Mononuclear cell (primary cell): ENCODE data around the gene TPSAB1. TPM values are rescaled to one million over a fixed set of nuclear protein-coding genes. Genes with fewer than 3 reads are reported as not detected.
"Not testable (repeated sequence)": the region's sequence is repeated elsewhere in the genome, so short reads cannot be mapped to it uniquely, and the experiment has no call there.

Source experiments
- H3K27me3 ChIP-seq: 2 replicates; pipeline ENCODE4 v1.6.0; 2011; ENCODE audit warnings: low read length, control low read depth; ENCODE audit not compliant: insufficient read depth
- H3K4me1 ChIP-seq: 2 replicates; pipeline ENCODE4 v1.5.1; 2011; ENCODE audit warnings: mild to moderate bottlenecking, low read length, control low read depth; ENCODE audit not compliant: insufficient read depth
- H3K4me3 ChIP-seq: 2 replicates; pipeline ENCODE4 v1.5.1; 2011; ENCODE audit warnings: mild to moderate bottlenecking, low read length, moderate library complexity
- H3K9me3 ChIP-seq: 2 replicates; pipeline ENCODE4 v1.5.1; 2011; ENCODE audit warnings: low read depth, mild to moderate bottlenecking, control low read depth, low read length
- total RNA-seq: library from RNA; depleted of rRNA; stranded (reverse); fragments of >200 nt; gene quantifications from one replicate; pipeline ENCODE4 v1.2.3, GENCODE V29; 2012

Gene TPSAB1
- total RNA-seq, 1 donor: not detected

DNA sequence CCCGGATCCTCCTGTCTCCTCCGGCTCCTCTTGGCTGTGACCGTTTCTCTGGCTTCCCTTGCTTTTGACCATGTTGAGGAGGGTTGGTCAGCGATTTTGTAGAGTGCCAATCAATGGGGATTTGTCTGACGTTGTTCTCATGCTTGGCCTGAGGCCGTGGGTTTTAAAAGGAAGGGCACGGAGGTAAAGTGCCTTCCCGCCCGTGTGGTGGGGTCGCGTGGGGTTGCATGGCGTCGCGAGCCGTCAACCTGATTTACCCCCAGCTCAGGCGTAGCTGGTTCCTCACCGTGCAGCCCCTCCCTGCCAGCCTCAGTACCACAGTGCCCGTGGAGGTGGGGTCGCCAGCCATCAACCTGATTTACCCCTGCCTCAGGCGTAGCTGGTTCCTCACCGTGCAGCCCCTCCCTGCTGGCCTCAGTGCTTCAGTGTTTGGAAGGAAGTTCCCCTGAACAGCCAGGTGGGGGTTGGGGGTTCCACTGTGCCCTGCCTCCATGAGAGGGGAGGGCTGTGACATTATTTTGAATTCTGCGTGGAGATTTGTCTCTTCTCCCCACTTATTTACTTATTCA lies 5.0 kb downstream of the TPSAB1 start:
- H3K4me1 ChIP-seq: peaks cover 14% of the 10 kb centered on the region
- no peak overlapping the region for H3K4me3 ChIP-seq
- H3K9me3 ChIP-seq: no peaks in the 10 kb centered on the region
- peaks cover 3% of the 10 kb centered on the region for H3K27me3 ChIP-seq

DNA sequence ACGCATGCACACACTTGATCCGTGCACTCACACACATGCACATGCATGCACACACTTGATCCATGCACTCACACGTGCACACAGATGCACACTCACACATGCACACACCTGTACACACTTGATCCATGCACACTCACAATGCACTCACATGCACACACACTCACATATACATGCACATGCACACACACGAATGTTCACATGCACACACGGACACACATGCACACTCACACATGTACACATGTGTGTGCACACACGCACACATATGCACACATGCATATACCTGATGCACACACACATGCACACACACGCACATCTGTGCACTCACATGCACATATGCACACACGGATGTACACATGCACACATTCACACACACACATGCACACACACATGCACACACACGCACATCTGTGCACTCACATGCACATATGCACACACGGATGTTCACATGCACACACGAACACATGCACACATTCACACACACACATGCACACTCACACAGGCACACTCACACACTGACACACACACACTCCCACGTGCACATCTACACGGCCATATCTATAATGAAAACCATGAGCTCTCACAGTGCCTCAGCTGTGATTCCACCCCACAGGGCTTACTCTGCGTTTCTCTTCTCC lies 7.5 kb downstream of the TPSAB1 start:
- H3K9me3 ChIP-seq: not testable (repeated sequence)

DNA sequence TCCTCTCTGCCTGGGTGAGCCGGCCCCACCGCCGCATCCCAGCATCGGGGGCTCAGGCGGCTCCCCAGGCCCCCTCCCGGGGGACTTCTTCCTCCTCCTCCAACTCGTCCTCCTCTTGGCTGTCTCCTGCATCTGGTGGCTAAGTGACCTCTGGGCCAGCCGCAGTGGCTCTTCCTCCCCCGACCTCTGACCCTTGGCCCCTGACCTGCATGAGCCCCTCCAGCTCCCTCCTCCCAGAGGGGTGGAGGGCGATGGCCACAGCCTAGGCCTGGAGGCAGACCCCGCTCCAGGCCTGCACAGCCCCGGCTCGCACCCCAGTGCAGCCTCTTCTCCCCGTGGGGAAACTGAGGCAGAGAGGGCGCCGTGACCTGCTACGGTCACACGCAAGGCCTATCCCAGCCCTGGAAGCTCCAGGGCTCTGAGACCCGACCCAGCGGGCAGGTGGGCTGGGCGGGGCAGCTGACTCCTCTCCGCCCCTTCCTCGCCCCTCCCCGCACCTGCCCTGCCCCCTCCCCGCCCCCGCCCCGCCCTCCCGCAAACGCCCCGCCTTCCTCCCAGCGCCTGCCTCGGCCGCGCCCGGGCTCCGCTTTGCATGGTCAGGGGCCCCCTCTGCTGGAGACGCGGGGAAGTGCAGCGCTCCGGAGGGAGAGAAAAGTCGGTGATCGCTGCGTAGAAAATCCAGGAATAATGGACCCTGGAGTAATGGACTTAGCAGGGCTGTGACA lies 8.7 kb downstream of the TPSAB1 start:
- peaks cover 14% of the 10 kb centered on the region for H3K4me1 ChIP-seq
- not testable (repeated sequence) for H3K9me3 ChIP-seq, H3K4me3 ChIP-seq, H3K27me3 ChIP-seq

More for the DNA sequence above, 7.5 kb downstream of the TPSAB1 start:
- peaks cover 14% of the 10 kb centered on the region for H3K4me1 ChIP-seq
- H3K4me3 ChIP-seq, H3K27me3 ChIP-seq: not testable (repeated sequence)

DNA sequence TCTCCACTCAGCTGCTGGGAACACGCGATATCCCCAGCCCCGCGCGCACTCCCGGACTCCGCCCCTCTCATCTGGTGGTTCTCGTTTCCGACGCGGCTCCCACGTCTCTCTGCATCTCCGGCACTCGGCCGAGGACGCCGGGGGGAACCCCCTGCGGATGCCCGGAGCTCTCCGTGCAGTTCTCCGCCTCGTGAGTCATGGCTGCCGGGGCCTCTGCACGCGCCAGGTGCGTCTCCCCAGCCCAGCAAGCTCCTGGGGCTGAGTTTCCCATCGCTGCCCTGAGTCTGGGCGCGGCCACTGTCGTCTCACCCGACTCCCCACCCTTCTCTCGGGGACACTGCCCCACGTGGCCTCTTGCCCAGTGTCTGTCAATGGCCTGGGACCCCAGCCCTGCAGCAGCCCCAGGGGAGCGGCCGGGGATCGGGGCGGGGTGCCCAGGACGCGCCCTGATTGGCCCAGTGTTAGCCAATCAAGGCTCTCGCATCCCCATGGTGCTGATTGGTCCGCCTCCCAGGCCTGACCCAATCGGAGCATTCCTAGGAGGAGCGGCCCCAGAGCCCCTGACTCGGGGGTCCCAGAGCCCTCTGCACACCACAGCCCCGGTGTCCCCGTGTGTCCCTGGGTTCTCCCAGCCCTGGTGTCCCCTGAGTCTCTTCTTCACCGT lies 13.3 kb downstream of the TPSAB1 start:
- not testable (repeated sequence) for H3K4me1 ChIP-seq, H3K9me3 ChIP-seq, H3K4me3 ChIP-seq, H3K27me3 ChIP-seq

DNA sequence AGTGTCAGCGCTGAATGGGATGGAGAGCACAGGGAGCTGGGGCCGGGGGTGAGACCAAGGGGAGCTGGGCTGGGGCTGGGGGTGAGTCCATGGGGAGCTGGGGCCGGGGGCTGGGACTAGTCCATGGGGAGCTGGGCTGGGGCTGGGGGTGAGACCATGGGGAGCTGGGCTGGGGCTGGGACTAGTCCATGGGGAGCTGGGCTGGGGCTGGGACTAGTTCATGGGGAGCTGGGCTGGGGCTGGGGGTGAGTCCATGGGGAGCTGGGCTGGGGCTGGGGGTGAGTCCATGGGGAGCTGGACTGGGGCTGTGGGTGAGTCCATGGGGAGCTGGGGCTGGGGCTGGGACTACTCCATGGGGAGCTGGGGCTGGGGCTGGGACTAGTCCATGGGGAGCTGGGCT lies 14.3 kb downstream of the TPSAB1 start:
- not testable (repeated sequence) for H3K4me1 ChIP-seq, H3K27me3 ChIP-seq, H3K4me3 ChIP-seq, H3K9me3 ChIP-seq

DNA sequence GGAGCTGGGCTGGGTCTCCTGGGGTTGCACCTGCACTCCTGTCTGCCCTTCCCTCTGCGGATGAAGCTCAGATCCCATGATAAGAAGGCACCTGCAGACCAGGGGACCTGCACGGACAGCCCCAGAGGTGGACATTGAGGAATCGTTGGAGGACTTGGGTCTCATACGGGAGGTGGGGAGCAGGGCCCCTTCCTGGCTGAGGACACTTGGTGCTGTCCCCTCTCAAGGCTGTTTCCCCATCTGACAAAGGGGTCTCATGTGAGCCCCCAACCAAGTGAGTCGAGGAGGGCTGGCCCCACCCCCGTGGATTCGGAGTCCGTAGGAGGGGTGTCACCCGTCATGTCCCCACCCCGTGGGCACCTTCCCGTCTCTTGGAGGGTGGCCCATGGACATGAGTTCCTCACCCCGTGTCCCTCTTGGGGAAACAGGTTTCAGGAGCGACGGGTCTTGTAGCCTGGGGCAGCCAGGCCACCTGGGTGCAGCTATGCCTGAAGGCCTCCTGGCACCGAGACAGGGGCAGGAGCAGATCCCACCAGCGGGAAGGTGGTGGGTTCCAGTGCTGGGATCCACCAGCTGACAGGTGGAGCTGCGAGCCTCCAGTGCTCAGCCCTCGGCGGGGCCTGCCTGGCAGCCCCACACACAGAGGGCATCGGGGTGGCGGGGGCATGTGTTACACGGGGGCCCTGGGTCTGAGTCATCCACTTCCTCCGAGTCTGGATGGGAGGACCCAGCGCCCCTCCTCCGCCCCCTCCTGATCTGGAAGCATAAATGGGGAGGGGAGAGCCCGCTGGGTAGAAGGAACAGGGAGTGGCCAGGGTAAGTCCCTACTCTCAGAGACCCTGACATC lies 15.0 kb downstream of the TPSAB1 start, which contains the start of gene TPSD1:
Gene TPSD1, plus strand, starts transcription at position 794 of the 847 bp plus-strand sequence. CDS start 212 bp downstream, outside the sequence.
- H3K27me3 ChIP-seq, H3K9me3 ChIP-seq, H3K4me3 ChIP-seq, H3K4me1 ChIP-seq: not testable (repeated sequence)

DNA sequence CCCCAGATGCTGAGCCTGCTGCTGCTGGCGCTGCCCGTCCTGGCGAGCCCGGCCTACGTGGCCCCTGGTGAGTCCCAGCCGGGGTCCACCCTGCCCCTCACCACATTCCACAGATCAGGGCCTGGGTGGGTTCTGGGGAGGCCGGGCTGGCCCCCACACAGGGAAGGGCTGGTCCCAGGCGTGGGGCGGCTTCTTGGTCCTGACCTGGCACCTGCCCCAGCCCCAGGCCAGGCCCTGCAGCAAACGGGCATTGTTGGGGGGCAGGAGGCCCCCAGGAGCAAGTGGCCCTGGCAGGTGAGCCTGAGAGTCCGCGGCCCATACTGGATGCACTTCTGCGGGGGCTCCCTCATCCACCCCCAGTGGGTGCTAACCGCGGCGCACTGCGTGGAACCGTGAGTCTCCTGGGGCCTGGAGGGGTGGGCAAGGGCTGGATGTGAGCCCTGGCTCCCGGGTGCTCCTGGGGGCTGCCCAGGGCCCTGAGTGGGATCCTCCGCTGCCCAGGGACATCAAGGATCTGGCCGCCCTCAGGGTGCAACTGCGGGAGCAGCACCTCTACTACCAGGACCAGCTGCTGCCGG lies 15.9 kb downstream of the TPSAB1 start:
- H3K9me3 ChIP-seq, H3K4me1 ChIP-seq, H3K27me3 ChIP-seq, H3K4me3 ChIP-seq: not testable (repeated sequence)

DNA sequence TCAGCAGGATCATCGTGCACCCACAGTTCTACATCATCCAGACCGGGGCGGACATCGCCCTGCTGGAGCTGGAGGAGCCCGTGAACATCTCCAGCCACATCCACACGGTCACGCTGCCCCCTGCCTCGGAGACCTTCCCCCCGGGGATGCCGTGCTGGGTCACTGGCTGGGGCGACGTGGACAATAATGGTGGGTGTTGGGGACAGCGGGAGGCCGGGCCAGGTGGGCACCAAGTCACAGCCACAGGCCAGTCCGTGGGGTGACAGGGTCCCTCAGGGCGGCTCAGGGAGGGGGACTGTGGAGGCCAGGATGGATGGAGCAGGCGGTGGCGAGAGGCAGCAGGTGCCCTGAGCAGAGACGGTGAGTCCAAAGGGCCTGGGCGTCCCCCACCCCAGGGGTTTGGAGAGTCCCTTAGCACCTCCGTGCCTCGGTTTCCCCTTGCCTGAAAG lies 16.4 kb downstream of the TPSAB1 start:
- Histone ChIP-seq H3K4me3 (no peak overlapping the region), H3K9me3 (no peaks in the 10 kb centered on the region), H3K4me1 (no peaks in the 10 kb centered on the region), H3K27me3 (peaks cover 5% of the 10 kb centered on the region)

DNA sequence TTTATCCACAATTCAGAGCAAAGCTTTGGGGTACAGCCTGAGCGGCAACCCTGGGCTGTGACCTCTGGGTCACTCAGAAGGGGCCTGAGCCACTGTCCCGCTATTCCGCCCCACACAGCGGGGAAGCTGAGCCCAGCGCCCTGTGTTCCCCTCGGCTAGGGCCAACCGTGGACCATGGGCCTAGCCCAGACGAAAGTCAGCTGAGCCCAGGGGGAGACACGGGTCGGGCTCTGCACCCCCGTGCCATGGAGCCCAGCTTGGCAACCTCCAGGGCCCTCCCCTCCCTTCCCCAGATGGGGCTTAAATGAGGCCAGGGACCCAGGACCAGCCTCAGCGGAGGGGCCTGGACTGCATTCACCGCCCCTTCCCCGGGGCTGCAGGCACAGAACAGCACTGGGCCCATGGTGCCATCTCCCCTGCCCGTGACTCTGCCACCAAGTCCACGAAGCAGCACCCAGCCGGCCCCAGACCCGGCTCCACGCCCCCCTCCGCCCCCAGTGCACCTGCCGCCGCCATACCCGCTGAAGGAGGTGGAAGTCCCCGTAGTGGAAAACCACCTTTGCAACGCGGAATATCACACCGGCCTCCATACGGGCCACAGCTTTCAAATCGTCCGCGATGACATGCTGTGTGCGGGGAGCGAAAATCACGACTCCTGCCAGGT lies 17.2 kb downstream of the TPSAB1 start:
- Histone ChIP-seq H3K4me3 (no peak overlapping the region), H3K27me3 (peaks cover 5% of the 10 kb centered on the region)

DNA sequence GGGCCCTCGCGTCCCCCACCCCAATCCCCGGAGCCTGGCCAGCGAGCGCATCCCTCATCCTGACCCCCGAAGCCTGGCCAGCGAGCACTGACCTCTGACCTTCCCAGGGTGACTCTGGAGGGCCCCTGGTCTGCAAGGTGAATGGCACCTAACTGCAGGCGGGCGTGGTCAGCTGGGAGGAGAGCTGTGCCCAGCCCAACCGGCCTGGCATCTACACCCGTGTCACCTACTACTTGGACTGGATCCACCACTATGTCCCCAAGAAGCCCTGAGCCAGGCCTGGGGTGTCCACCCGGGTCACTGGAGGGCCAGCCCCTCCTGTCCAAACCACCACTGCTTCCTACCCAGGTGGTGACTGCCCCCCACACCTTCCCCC lies 17.7 kb downstream of the TPSAB1 start:
- no peaks in the 10 kb centered on the region for H3K9me3 ChIP-seq
- no peaks in the 10 kb centered on the region for H3K4me1 ChIP-seq
- peaks cover 5% of the 10 kb centered on the region for H3K27me3 ChIP-seq
- H3K4me3 ChIP-seq: no peak overlapping the region

More for the DNA sequence above, 17.2 kb downstream of the TPSAB1 start:
- Histone ChIP-seq H3K9me3 (no peaks in the 10 kb centered on the region), H3K4me1 (no peaks in the 10 kb centered on the region)

DNA sequence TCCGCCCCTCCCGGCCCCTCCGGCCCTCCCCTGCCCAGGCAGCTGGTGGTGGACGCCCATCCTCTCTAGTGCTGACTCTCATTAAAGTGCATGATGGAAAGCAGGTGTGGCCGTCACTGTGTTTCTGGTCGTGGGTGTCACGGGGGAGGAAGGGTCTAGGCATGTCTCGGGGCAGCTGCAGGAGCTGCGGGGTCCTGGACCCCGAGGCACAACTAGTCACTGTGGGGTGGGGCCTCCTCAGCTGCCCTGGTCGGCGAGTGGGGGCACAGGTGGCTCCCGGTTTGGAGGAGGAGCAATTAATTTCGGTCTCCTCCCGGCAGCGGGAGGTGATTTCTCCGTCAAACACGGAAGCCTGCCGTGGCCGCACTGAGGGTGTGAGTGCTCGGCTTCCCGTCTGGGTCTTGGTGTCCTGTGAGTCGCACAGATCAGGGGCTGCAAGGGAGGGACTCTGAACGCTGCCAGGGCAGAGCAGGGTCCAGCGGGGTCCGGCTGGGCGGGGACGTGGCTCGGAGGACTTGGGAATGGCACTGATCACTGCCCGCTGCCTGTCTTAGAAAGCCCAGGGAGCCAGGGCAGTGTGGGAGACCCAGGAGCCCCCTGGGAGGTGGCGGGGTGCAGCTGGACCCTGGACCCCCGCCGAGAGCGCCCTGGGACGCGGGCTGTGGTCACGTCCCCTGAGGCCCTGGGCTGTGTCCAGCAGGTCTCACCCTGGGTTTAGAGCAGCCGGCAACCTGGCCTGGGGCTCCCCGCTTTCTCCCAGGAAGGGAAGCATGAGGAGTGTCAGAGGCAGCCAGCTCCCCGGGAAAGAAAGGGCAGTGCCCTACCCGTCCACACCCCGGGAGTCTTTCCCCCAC lies 18.6 kb downstream of the TPSAB1 start:
- peaks cover 5% of the 10 kb centered on the region for H3K27me3 ChIP-seq

DNA sequence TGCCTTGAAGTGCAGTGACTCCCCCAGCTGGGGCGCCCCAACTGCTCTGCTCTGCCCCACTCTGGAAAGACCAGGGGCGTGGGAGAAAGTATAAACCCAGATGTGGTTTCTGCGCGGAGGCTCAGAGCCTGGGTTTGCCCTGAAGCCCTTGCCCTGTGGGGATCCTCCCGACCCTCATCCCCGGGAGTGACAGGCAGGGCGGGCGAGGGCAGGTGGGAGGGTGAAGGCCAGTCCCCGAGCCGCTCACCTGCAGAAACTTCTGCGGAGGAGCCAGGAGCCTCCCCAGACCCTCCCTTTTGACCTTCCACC lies 19.2 kb downstream of the TPSAB1 start:
- H3K27me3 ChIP-seq: peaks cover 5% of the 10 kb centered on the region
- no peak overlapping the region for H3K4me3 ChIP-seq
- H3K4me1 ChIP-seq: no peaks in the 10 kb centered on the region
- H3K9me3 ChIP-seq: no peaks in the 10 kb centered on the region

More for the DNA sequence above, 18.6 kb downstream of the TPSAB1 start:
- H3K9me3 ChIP-seq: no peaks in the 10 kb centered on the region
- no peaks in the 10 kb centered on the region for H3K4me1 ChIP-seq
- no peak overlapping the region for H3K4me3 ChIP-seq

DNA sequence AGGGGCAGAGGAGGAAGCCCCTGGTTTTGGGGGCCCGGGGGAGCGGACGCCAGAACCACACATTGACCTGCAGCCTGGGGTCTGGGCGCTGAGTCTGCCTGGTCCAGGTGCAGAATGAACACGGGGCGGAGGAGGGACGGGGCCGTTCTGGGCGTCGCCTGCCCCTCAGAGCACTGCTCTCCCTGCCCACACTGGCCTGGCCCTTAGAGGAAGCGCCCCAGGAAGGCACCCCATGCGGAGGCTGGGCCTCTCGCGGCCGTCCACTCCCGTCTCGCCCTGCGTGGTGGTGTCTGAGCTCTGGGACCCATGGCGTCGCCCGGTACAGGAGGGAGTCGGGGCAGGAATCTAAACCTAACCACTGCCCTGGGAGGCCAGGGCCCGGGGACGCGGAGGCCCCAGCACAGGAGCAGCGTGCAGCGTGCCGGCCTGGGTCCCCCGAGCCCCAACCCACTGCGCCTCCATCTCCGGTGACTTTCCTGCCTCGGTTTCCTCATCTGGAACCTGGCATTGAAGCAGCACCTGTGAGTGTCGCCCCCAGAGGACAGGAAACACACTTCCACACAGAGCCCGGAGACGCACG lies 19.7 kb downstream of the TPSAB1 start:
- Histone ChIP-seq H3K27me3 (peaks cover 5% of the 10 kb centered on the region), H3K9me3 (no peaks in the 10 kb centered on the region), H3K4me3 (no peak overlapping the region)

More for the DNA sequence above, 19.7 kb downstream of the TPSAB1 start:
- no peaks in the 10 kb centered on the region for H3K4me1 ChIP-seq
